Activated CD4-positive, alpha-beta memory T cell treated with anti-CD3 and anti-CD28 coated beads for 36 hours (primary cell): ENCODE measurements around the gene TMEM109. TPM values are rescaled to one million over a fixed set of nuclear protein-coding genes. Genes with fewer than 3 reads are reported as not detected.

Source experiments
- CTCF ChIA-PET: fragments of 350-600 bp; sonication (Branson Sonifier 250); formaldehyde crosslinking; loops from one replicate; lab custom pipeline; 2021; ENCODE audit warnings: antibody characterized with exemption, inconsistent platforms; lab: Charles Lee
- POLR2A ChIA-PET: fragments of 350-600 bp; sonication (Branson Sonifier 250); formaldehyde crosslinking; loops from one replicate; lab custom pipeline; 2021; ENCODE audit warnings: antibody characterized with exemption; lab: Charles Lee
- DNase-seq: peaks from one replicate; pipeline ENCODE4 v3.0.0-alpha.2; 2020
- H3K27ac Mint-ChIP-seq: one replicate; pipeline ENCODE4 v1.8.0; 2021; ENCODE audit warnings: mixed read lengths
- H3K27me3 Mint-ChIP-seq: one replicate; pipeline ENCODE4 v1.8.0; 2021; ENCODE audit warnings: mixed read lengths
- H3K36me3 Mint-ChIP-seq: one replicate; pipeline ENCODE4 v1.8.0; 2021; ENCODE audit warnings: mixed read lengths
- H3K4me1 Mint-ChIP-seq: one replicate; pipeline ENCODE4 v1.8.0; 2021; ENCODE audit warnings: low read depth, mixed read lengths
- H3K4me3 Mint-ChIP-seq: one replicate; pipeline ENCODE4 v1.8.0; 2021; ENCODE audit warnings: mild to moderate bottlenecking, mixed read lengths
- H3K9me3 Mint-ChIP-seq: one replicate; pipeline ENCODE4 v1.8.0; 2021; ENCODE audit warnings: mixed read lengths
- intact Hi-C: fragments of 100-400 bp; cut with micrococcal nuclease; formaldehyde crosslinking; loops from one replicate; pipeline ENCODE4 v1.15.1; 2023
- total RNA-seq, 2 experiments: library from RNA; stranded (reverse); gene quantifications; one replicate each; pipeline ENCODE4 v1.2.3, GENCODE V29; 2021

The TMEM109 gene
- total RNA-seq, 2 experiments from 2014 or later: 101 to 106 TPM

- Mint-ChIP-seq H3K4me3 (peak overlapping the region; percentile 92), H3K27me3 (no peaks in the 10 kb centered on the region), H3K27ac (peak overlapping the region; percentile 78), H3K9me3 (no peaks in the 10 kb centered on the region), H3K36me3 (peaks cover 20% of the 10 kb centered on the region), H3K4me1 (peaks cover 64% of the 10 kb centered on the region)
- intact Hi-C loops: loop anchor here (1.0 to 10.0 kb wide), 9 partner anchors 8 to 420 kb away; partner anchors contain the start of genes DDB1, PRPF19, SLC15A3 and TKFC
- ChIA-PET POLR2A (interaction anchor here (0.8 to 4.1 kb wide), 7 partner anchors 10 to 197 kb away, joined by 3 to 26 read pairs (median 4); partner anchors contain the start of genes CD5 and PRPF19), CTCF (interaction anchor here (0.6 to 7.4 kb wide), 14 partner anchors 9 to 355 kb away, joined by 3 to 86 read pairs (median 4); partner anchors contain the start of genes PRPF19 and TMEM132A)
- DNase-seq: no peak
These were observed 782 bp downstream of the TMEM109 start for GRCh38 chr11:60914633-60915247.

DNA sequence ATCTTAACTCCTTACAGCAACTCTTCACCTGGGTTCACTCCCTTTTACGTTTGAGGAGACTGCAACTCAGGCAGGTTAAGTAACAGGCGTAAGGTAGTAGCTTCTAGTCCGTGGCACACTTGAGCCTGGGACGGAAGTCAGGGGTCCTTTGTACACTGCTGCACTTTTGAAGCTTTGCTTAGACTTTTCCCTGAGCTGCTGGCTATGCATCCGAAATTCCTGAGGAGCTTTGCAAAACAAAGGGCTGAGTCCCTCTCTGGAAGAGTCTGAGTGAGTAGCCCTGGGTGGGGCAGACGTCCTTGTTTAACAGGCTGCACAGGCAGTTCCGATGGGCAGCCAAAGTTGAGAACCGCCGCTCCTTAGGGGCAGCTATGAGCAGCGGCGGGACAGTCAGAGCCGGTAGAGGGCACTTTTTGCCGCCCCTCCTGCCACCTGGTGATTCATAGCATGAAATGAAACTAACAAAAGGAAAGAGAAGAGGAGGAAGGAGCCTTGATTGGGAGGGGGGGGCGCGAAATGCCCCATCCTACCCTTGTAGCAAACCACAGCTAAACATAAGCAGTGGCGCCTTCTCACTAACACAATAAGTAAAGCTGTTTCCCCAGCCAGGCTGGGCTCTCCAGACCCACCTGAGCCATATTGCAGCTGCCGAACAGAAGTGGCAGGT, 1.4 kb downstream of the TMEM109 start:
- Mint-ChIP-seq H3K9me3 (no peaks in the 10 kb centered on the region), H3K27ac (peak overlapping the region; percentile 78), H3K4me3 (peak overlapping the region; percentile 92), H3K27me3 (no peaks in the 10 kb centered on the region), H3K36me3 (peaks cover 27% of the 10 kb centered on the region), H3K4me1 (peaks cover 67% of the 10 kb centered on the region)
- ChIA-PET CTCF (interaction anchor here (0.6 to 7.4 kb wide), 17 partner anchors 8 to 420 kb away, joined by 3 to 86 read pairs (median 4); partner anchors contain the start of genes PRPF19 and TMEM132A), POLR2A (interaction anchor here (0.7 to 4.1 kb wide), 7 partner anchors 10 to 196 kb away, joined by 3 to 26 read pairs (median 3); partner anchors contain the start of gene PRPF19)
- peak; percentile 87 for DNase-seq
- intact Hi-C loops: loop anchor here (1.0 to 10.0 kb wide), 8 partner anchors 9 to 419 kb away; partner anchors contain the start of genes DDB1, SLC15A3, TKFC and TMEM132A

GRCh38 chr11:60916669-60917206, 2.8 kb downstream of the TMEM109 start:
- Mint-ChIP-seq H3K27ac (no peak overlapping the region), H3K9me3 (no peaks in the 10 kb centered on the region), H3K27me3 (no peaks in the 10 kb centered on the region), H3K36me3 (peaks cover 40% of the 10 kb centered on the region), H3K4me3 (no peak overlapping the region), H3K4me1 (peaks cover 61% of the 10 kb centered on the region)
- intact Hi-C loops: loop anchor here (5.0 to 10.0 kb wide), 2 partner anchors 36 to 418 kb away; partner anchors contain the start of genes DDB1, SLC15A3 and TKFC
- DNase-seq: no peak
- ChIA-PET POLR2A (interaction anchor here (4.1 kb wide), 1 partner anchor 12 kb away, joined by 26 read pairs; the partner anchor contains the start of gene PRPF19), CTCF (interaction anchor here (0.7 to 7.4 kb wide), 6 partner anchors 14 to 419 kb away, joined by 3 to 86 read pairs (median 4); partner anchors contain the start of gene PRPF19)

DNA sequence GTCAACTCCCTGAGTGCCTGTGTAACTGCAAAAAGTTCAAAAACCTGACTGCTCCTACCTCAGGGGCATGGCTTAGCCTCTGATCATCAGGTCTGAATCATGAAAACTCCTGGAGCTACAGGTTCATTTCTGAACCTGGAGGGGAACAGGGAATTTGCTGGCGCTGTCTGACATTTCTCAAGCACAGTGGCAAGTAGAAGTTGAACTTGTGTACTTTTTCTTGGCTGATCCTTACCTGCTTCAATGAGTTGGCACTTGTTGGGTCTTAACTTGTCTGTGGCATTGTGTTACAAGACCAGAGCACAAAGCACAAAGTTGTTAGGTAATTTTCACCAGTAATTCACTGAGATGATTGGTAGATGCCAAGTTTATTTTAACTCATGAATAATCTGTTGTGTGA, 3.3 kb downstream of the TMEM109 start:
- Mint-ChIP-seq H3K27ac (no peak overlapping the region), H3K36me3 (peaks cover 45% of the 10 kb centered on the region), H3K27me3 (no peaks in the 10 kb centered on the region), H3K9me3 (no peaks in the 10 kb centered on the region), H3K4me1 (peaks cover 56% of the 10 kb centered on the region), H3K4me3 (no peak overlapping the region)
- DNase-seq: no peak
- ChIA-PET CTCF (interaction anchor here (0.7 to 7.4 kb wide), 3 partner anchors 15 to 270 kb away, joined by 3 to 86 read pairs (median 19); partner anchors contain the start of gene PRPF19), POLR2A (no interaction called here)
- intact Hi-C loops: loop anchor here (5.0 to 10.0 kb wide), 2 partner anchors 35 to 418 kb away; partner anchors contain the start of genes DDB1, SLC15A3 and TKFC

DNA sequence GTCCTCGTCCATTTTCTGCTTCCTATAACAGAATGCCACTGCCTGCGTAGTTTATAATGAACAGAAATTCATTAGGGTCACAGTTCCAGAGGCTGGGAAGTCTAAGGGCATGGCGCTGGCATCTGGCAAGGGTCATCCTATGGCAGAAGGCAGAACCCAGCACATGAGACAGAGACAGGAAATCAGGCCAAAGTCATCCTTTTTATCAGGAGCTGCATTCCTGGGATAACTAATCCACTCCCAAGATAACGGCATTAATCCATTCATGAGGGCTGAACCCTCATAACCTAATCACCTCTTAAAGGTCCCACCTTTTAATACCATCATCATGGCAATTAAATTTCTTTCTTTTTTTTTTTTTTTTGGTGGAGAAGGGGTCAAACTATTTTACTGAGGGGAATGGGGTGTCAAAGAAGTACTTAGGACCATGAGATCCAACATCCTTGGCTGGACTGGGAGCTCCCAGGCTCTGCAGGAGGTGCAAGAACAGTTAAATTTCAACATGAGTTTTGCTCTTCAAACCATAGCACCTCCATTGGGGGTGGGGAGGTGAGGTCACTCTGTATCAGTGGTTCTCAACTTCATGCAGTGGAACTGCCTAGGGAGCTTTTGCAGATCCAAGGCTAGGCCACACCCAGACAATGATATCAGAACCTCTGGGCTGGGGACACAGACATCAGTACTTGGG, 4.4 kb downstream of the TMEM109 start:
- H3K9me3 Mint-ChIP-seq: no peaks in the 10 kb centered on the region
- peaks cover 54% of the 10 kb centered on the region for H3K36me3 Mint-ChIP-seq
- peaks cover 46% of the 10 kb centered on the region for H3K4me1 Mint-ChIP-seq
- no peak overlapping the region for H3K27ac Mint-ChIP-seq
- H3K27me3 Mint-ChIP-seq: peaks cover 2% of the 10 kb centered on the region
- ChIA-PET POLR2A (no interaction called here), CTCF (interaction anchor here (0.8 to 7.4 kb wide), 6 partner anchors 16 to 143 kb away, joined by 3 to 86 read pairs (median 5); partner anchors contain the start of gene PRPF19)
- H3K4me3 Mint-ChIP-seq: no peak overlapping the region
- DNase-seq: no peak
- intact Hi-C loops: loop anchor here (5.0 to 10.0 kb wide), 2 partner anchors 34 to 416 kb away; partner anchors contain the start of genes DDB1, SLC15A3 and TKFC

DNA sequence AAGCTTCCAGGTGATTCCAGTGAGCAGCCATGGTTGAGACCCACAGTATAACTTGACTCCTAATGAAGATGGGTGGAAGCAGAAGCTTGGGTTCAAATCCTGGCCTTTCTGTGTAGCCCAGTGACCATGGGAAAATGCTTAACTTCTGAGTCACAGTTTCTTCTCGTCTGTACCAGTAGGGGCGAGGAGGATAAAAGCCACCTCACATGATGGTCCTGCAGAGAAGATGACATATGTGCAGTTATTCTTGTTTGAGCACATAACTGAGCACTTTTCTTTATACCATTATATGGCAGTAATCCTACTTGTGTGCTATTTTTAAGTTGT, 4.9 kb downstream of the TMEM109 start:
- Mint-ChIP-seq H3K27ac (no peak overlapping the region), H3K9me3 (no peaks in the 10 kb centered on the region), H3K27me3 (peaks cover 3% of the 10 kb centered on the region), H3K4me1 (peaks cover 44% of the 10 kb centered on the region), H3K4me3 (no peak overlapping the region), H3K36me3 (peaks cover 55% of the 10 kb centered on the region)
- no peak for DNase-seq
- intact Hi-C loops: loop anchor here (5.0 to 10.0 kb wide), 2 partner anchors 33 to 416 kb away; partner anchors contain the start of genes DDB1, SLC15A3 and TKFC
- CTCF ChIA-PET: interaction anchor here (0.8 to 1.7 kb wide), 4 partner anchors 19 to 143 kb away, joined by 3 to 5 read pairs (median 4); no protein-coding TSS in a partner anchor
- POLR2A ChIA-PET: no interaction called here

DNA sequence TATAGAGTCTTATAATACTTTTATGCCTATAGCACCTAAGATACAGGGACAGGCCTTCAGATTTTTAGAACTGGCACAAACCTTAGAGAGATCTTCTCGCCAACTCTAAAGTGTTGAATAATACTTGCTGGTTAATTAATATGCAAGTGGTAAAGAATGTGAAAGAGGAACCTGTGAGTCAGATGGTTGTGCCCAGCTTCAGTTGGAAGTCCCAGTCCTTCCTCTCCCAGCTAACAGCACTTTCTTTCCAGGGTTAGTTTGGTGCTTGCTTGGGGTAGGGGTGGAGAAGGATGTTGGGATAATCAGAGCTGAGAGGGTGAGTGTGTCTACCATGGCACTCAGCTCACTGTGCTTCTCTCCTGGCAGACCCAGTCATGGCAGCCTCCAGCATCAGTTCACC, 5.4 kb downstream of the TMEM109 start:
- POLR2A ChIA-PET: no interaction called here
- Mint-ChIP-seq H3K4me1 (peaks cover 46% of the 10 kb centered on the region), H3K4me3 (no peak overlapping the region)

DNA sequence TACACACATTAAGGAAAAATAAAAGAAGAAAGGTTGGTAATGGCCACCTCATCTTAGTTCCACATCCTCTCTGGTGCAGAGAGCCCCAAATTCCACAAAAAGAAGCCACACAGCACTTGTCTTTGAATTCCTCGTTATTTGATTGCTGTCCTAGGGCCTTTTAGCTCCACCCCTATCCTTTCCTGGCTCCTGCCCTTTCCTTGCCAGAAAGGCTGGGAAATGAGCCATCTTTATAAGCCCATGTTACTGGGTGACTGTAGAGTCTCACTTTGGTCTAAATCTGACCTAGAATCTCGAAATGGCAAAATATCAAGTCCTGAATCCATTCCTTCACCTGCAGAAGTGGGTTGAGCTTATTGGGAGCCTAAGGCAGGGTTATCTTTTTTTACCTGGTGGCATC, 6.0 kb downstream of the TMEM109 start:
- ChIA-PET CTCF (interaction anchor here (1.5 to 1.7 kb wide), 2 partner anchors 20 to 50 kb away, joined by 5 read pairs; no protein-coding TSS in a partner anchor), POLR2A (no interaction called here)
- Mint-ChIP-seq H3K4me3 (no peak overlapping the region), H3K36me3 (peaks cover 53% of the 10 kb centered on the region), H3K27ac (no peak overlapping the region), H3K27me3 (peaks cover 7% of the 10 kb centered on the region), H3K4me1 (peaks cover 47% of the 10 kb centered on the region), H3K9me3 (no peaks in the 10 kb centered on the region)
- DNase-seq: no peak
- intact Hi-C loops: loop anchor here (5.0 to 10.0 kb wide), 2 partner anchors 32 to 415 kb away; partner anchors contain the start of genes DDB1, SLC15A3 and TKFC

More for the DNA sequence above, 5.4 kb downstream of the TMEM109 start:
- no peak for DNase-seq
- Mint-ChIP-seq H3K9me3 (no peaks in the 10 kb centered on the region), H3K36me3 (peaks cover 53% of the 10 kb centered on the region), H3K27me3 (peaks cover 6% of the 10 kb centered on the region), H3K27ac (no peak overlapping the region)
- CTCF ChIA-PET: interaction anchor here (0.8 to 1.7 kb wide), 4 partner anchors 20 to 144 kb away, joined by 3 to 5 read pairs (median 4); no protein-coding TSS in a partner anchor
- intact Hi-C loops: loop anchor here (5.0 to 10.0 kb wide), 2 partner anchors 33 to 415 kb away; partner anchors contain the start of genes DDB1, SLC15A3 and TKFC

DNA sequence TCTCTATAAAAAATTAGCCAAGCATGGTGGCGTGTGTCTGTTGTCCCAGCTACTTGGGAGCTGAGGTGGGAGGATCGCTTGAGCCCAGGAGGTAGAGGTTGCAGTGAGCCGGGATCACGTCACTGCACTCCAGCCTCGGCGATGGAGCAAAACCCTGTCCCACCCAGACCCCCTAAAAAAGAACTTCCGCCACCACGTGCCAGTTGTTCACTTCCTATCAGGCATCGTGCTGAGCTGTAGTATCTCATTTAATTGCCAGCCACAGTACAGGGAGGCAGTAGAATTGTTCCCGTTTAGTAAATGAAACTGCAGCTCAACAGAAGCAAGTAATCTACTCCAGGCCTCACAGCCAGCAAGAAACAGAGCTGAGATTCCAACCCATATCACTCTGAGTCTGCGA, 7.3 kb downstream of the TMEM109 start:
- Mint-ChIP-seq H3K4me3 (no peak overlapping the region), H3K27me3 (peaks cover 19% of the 10 kb centered on the region), H3K36me3 (peaks cover 49% of the 10 kb centered on the region), H3K9me3 (no peaks in the 10 kb centered on the region), H3K27ac (no peak overlapping the region), H3K4me1 (peaks cover 48% of the 10 kb centered on the region)
- intact Hi-C loops: no loop called here
- DNase-seq: no peak
- ChIA-PET POLR2A (no interaction called here), CTCF (no interaction called here)

DNA sequence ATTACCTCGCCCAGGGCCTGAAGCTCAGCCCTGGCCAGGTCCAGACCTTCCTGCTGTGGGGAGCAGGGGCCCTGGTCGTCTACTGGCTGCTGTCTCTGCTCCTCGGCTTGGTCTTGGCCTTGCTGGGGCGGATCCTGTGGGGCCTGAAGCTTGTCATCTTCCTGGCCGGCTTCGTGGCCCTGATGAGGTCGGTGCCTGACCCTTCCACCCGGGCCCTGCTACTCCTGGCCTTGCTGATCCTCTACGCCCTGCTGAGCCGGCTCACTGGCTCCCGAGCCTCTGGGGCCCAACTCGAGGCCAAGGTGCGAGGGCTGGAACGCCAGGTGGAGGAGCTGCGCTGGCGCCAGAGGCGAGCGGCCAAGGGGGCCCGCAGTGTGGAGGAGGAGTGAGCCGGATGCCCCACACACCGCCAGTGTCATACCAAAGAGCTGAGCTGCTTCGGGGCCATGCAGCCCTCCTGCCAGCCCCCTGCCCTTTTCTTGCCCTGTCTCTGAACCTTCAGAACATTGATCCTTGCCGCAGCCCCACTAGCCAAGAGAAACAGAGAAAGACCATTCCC, 7.9 kb downstream of the TMEM109 start:
- intact Hi-C loops: no loop called here
- peaks cover 43% of the 10 kb centered on the region for H3K4me1 Mint-ChIP-seq
- H3K36me3 Mint-ChIP-seq: peaks cover 46% of the 10 kb centered on the region
- no peak overlapping the region for H3K4me3 Mint-ChIP-seq
- DNase-seq: no peak
- ChIA-PET CTCF (no interaction called here), POLR2A (no interaction called here)
- H3K27ac Mint-ChIP-seq: no peak overlapping the region
- peaks cover 23% of the 10 kb centered on the region for H3K27me3 Mint-ChIP-seq
- H3K9me3 Mint-ChIP-seq: no peaks in the 10 kb centered on the region
